Measurements from ENCODE around the gene BCL2L14.

- no peak for TF ChIP-seq POLR2A (IDR thresholded peaks at IDR 0.05)
- no peak for TF ChIP-seq CTCF (IDR thresholded peaks at IDR 0.05)
Measured at GRCh38 chr12:12088147-12088546, 17.4 kb downstream of the BCL2L14 start.
